OCI-LY1 (cell line): ENCODE results near the gene GAS2L1.

Source experiments
- H2AFZ ChIP-seq: fragments of 200-600 bp; sonication (generic), shearing (Covaris generic); 2 replicates; pipeline ENCODE4 v1.6.0; 2014; ENCODE audit warnings: antibody characterized with exemption, mild to moderate bottlenecking, low read length
- H3F3A ChIP-seq: fragments of 200-600 bp; sonication (generic), shearing (Covaris generic); 2 replicates; pipeline ENCODE4 v1.6.0; 2014; ENCODE audit warnings: mild to moderate bottlenecking, antibody characterized with exemption, low read length, moderate library complexity; ENCODE audit not compliant: insufficient read depth
- H3K27ac ChIP-seq: fragments of 200-600 bp; sonication (generic); 2 replicates; pipeline ENCODE4 v1.5.1; 2014; ENCODE audit warnings: low read length, mixed run types, mild to moderate bottlenecking, low read depth; ENCODE audit not compliant: poor library complexity, severe bottlenecking
- H3K27me3 ChIP-seq: fragments of 200-600 bp; sonication (generic); 2 replicates; pipeline ENCODE4 v1.6.0; 2014; ENCODE audit warnings: antibody characterized with exemption, mild to moderate bottlenecking, low read length, moderate library complexity; ENCODE audit not compliant: insufficient read depth
- H3K36me3 ChIP-seq: fragments of 200-600 bp; sonication (generic); 2 replicates; pipeline ENCODE4 v1.6.1; 2014; ENCODE audit warnings: mild to moderate bottlenecking, antibody characterized with exemption, low read length, moderate library complexity, mixed read lengths; ENCODE audit not compliant: insufficient read depth
- H3K4me1 ChIP-seq: fragments of 200-600 bp; sonication (generic); 2 replicates; pipeline ENCODE4 v1.5.1; 2014; ENCODE audit warnings: mild to moderate bottlenecking, low read length, moderate library complexity; ENCODE audit not compliant: insufficient read depth, severe bottlenecking
- H3K4me2 ChIP-seq: fragments of 200-600 bp; sonication (generic), shearing (Covaris generic); 2 replicates; pipeline ENCODE4 v1.6.1; 2014; ENCODE audit warnings: low read length
- H3K4me3 ChIP-seq: fragments of 200-600 bp; sonication (generic); 2 replicates; pipeline ENCODE4 v1.5.1; 2014; ENCODE audit warnings: low read length, low read depth, mild to moderate bottlenecking, mixed read lengths; ENCODE audit not compliant: poor library complexity, severe bottlenecking
- H3K79me2 ChIP-seq: fragments of 200-600 bp; shearing (Covaris generic); 2 replicates; pipeline ENCODE4 v1.6.1; 2016; ENCODE audit warnings: mixed run types, low read length, mixed read lengths; ENCODE audit not compliant: insufficient read depth
- H3K9ac ChIP-seq: fragments of 200-600 bp; sonication (generic), shearing (Covaris generic); 2 replicates; pipeline ENCODE4 v1.6.1; 2014; ENCODE audit warnings: mild to moderate bottlenecking, low read length, mixed read lengths
- H3K9me2 ChIP-seq: fragments of 200-600 bp; sonication (generic), shearing (Covaris generic); 2 replicates; pipeline ENCODE4 v1.6.1; 2014; ENCODE audit warnings: low read depth, mild to moderate bottlenecking, low read length, mixed read lengths
- H3K9me3 ChIP-seq: fragments of 200-600 bp; shearing (Covaris generic); 2 replicates; pipeline ENCODE4 v1.6.1; 2014; ENCODE audit warnings: low read length, mixed read lengths
- H4K20me1 ChIP-seq: fragments of 200-600 bp; sonication (generic), shearing (Covaris generic); 2 replicates; pipeline ENCODE4 v1.6.0; 2016; ENCODE audit warnings: mild to moderate bottlenecking, low read length; ENCODE audit not compliant: insufficient read depth
- CTCF ChIP-seq: fragments of 200-600 bp; sonication (generic), shearing (Covaris generic); IDR thresholded peaks from 2 replicates; pipeline ENCODE4 v1.5.1; 2017; ENCODE audit warnings: mild to moderate bottlenecking, antibody characterized with exemption, low read length, moderate library complexity, mixed read lengths
- EZH2 ChIP-seq: fragments of 200-600 bp; sonication (generic), shearing (Covaris generic); IDR thresholded peaks from 2 replicates; pipeline ENCODE4 v1.8.0; 2017; ENCODE audit warnings: borderline replicate concordance, mixed run types, mild to moderate bottlenecking, antibody characterized with exemption, low read length, moderate library complexity, mixed read lengths

GAS2L1 gene

GRCh38 chr22:29259253-29259899 is 47.1 kb upstream of the GAS2L1 start:
- Histone ChIP-seq H3K4me1 (no peaks in the 10 kb centered on the region), H3K27ac (no peak overlapping the region), H2AFZ (no peak overlapping the region), H3K9ac (no peak overlapping the region), H3K36me3 (peaks cover 15% of the 10 kb centered on the region), H3K79me2 (no peaks in the 10 kb centered on the region), H3K4me2 (no peak overlapping the region), H3K9me3 (no peaks in the 10 kb centered on the region), H4K20me1 (no peaks in the 10 kb centered on the region), H3K27me3 (no peaks in the 10 kb centered on the region), H3K9me2 (no peaks in the 10 kb centered on the region), H3F3A (no peaks in the 10 kb centered on the region), H3K4me3 (no peak overlapping the region)
- TF ChIP-seq EZH2 (no peak), CTCF (no peak)

GRCh38 chr22:29260031-29260560 is 46.4 kb upstream of the GAS2L1 start:
- no peak overlapping the region for H3K9ac ChIP-seq
- H3F3A ChIP-seq = no peaks in the 10 kb centered on the region
- H3K9me3 ChIP-seq = no peaks in the 10 kb centered on the region
- no peaks in the 10 kb centered on the region for H3K79me2 ChIP-seq
- no peaks in the 10 kb centered on the region for H3K27me3 ChIP-seq
- TF ChIP-seq CTCF = no peak
- TF ChIP-seq EZH2 = no peak
- no peaks in the 10 kb centered on the region for H3K9me2 ChIP-seq
- no peak overlapping the region for H2AFZ ChIP-seq
- no peaks in the 10 kb centered on the region for H4K20me1 ChIP-seq
- H3K4me3 ChIP-seq = no peak overlapping the region
- H3K4me1 ChIP-seq = no peaks in the 10 kb centered on the region
- H3K27ac ChIP-seq = no peak overlapping the region
- H3K36me3 ChIP-seq = peaks cover 19% of the 10 kb centered on the region
- H3K4me2 ChIP-seq = no peak overlapping the region

- Histone ChIP-seq H3F3A (no peaks in the 10 kb centered on the region), H3K4me3 (no peak overlapping the region), H3K27ac (no peak overlapping the region), H2AFZ (no peak overlapping the region), H3K79me2 (no peaks in the 10 kb centered on the region), H3K9me2 (no peaks in the 10 kb centered on the region), H3K4me2 (no peak overlapping the region), H3K9me3 (no peaks in the 10 kb centered on the region), H3K4me1 (no peaks in the 10 kb centered on the region), H3K27me3 (no peaks in the 10 kb centered on the region), H4K20me1 (no peaks in the 10 kb centered on the region), H3K9ac (no peak overlapping the region), H3K36me3 (peaks cover 25% of the 10 kb centered on the region)
- TF ChIP-seq EZH2 = no peak
- TF ChIP-seq CTCF = no peak
Observed at GRCh38 chr22:29260601-29261315, 45.7 kb upstream of the GAS2L1 start.
